H1 (cell line): ENCODE measurements around the gene HMG20A. TPM values are rescaled to one million over a fixed set of nuclear protein-coding genes. Genes with fewer than 3 reads are reported as not detected.

Experiments
- CTCF ChIA-PET: fragments of 300-600 bp; sonication (Branson Sonifier 250); formaldehyde crosslinking; loops from one replicate; lab custom pipeline; 2021; ENCODE audit not compliant: partially characterized antibody; lab: Charles Lee
- POLR2A ChIA-PET: fragments of 300-600 bp; sonication (Branson Sonifier 250); formaldehyde crosslinking; loops from one replicate; lab custom pipeline; 2021; ENCODE audit warnings: inconsistent platforms; ENCODE audit not compliant: partially characterized antibody; lab: Charles Lee
- DNase-seq, 2 experiments: peaks; one replicate each; pipeline versions ENCODE4 v3.0.0 to v3.0.0-alpha.2; 2010 to 2022; ENCODE audit warnings: low spot score in 2 of 2, low read depth in 1 of 2, mixed read lengths in 1 of 2
- FAIRE-seq: peaks from 2 replicates; lab custom pipeline; 2011; peaks lifted over from hg19 to GRCh38; lab: Jason Lieb, UNC
- H2AFZ ChIP-seq: 2 replicates; pipeline ENCODE4 v1.8.1; 2012; ENCODE audit warnings: low read length, inconsistent platforms
- H2AK5ac ChIP-seq: 2 replicates; pipeline ENCODE4 v1.6.1; 2013; ENCODE audit warnings: low read depth, low read length
- H2BK120ac ChIP-seq: replicated peaks from 2 replicates; pipeline ENCODE3; 2013; ENCODE audit warnings: low read depth, low read length, inconsistent platforms
- H2BK12ac ChIP-seq: 2 replicates; pipeline ENCODE4 v1.6.1; 2013; ENCODE audit warnings: low read depth, low read length
- H2BK15ac ChIP-seq: 2 replicates; pipeline ENCODE4 v1.6.1; 2013; ENCODE audit warnings: low read length
- H2BK20ac ChIP-seq: 2 replicates; pipeline ENCODE4 v1.6.1; 2013; ENCODE audit warnings: low read length
- H2BK5ac ChIP-seq: 2 replicates; pipeline ENCODE4 v1.6.1; 2013; ENCODE audit warnings: low read depth, low read length
- H3K14ac ChIP-seq: 2 replicates; pipeline ENCODE4 v1.6.1; 2013; ENCODE audit warnings: inconsistent platforms; ENCODE audit not compliant: insufficient read length
- H3K18ac ChIP-seq: 2 replicates; pipeline ENCODE4 v1.6.1; 2013; ENCODE audit warnings: low read length; ENCODE audit errors: extremely low read depth
- H3K23ac ChIP-seq: 2 replicates; pipeline ENCODE4 v1.6.1; 2013; ENCODE audit warnings: inconsistent platforms; ENCODE audit not compliant: insufficient read length
- H3K23me2 ChIP-seq: 2 replicates; pipeline ENCODE4 v1.6.1; 2013; ENCODE audit warnings: low read depth, low read length
- H3K27ac ChIP-seq: 2 replicates; pipeline ENCODE4 v1.6.1; 2011; ENCODE audit warnings: low read depth, low read length, inconsistent platforms
- H3K27me3 ChIP-seq, 4 experiments: replicated peaks in 1 of 4; 1 replicate in 1 of 4; 2 replicates in 3 of 4; pipeline versions ENCODE4 v1.6.1 to v1.8.1; 2011 to 2013; ENCODE audit warnings: low read length in 3 of 4, mild to moderate bottlenecking in 3 of 4, inconsistent platforms in 2 of 4, mixed read lengths in 2 of 4, moderate library complexity in 1 of 4; ENCODE audit not compliant: control insufficient read depth in 3 of 4, insufficient read depth in 3 of 4; ENCODE audit errors: extremely low read depth in 1 of 4
- H3K36me3 ChIP-seq, 4 experiments: 2 replicates each; pipeline versions ENCODE4 v1.6.1 to v1.8.1; 2011 to 2013; ENCODE audit warnings: mild to moderate bottlenecking in 4 of 4, low read length in 3 of 4, moderate library complexity in 2 of 4, control low read depth in 1 of 4, inconsistent platforms in 1 of 4; ENCODE audit not compliant: insufficient read depth in 4 of 4, control insufficient read depth in 2 of 4
- H3K4ac ChIP-seq: replicated peaks from 2 replicates; pipeline ENCODE3; 2013; ENCODE audit warnings: low read length, low read depth, mixed read lengths, inconsistent platforms; ENCODE audit not compliant: insufficient read length
- H3K4me1 ChIP-seq, 4 experiments: replicated peaks in 1 of 4; 1 replicate in 1 of 4; 2 replicates in 3 of 4; pipeline versions ENCODE4 v1.6.1 to v1.8.1; 2011 to 2013; ENCODE audit warnings: low read length in 3 of 4, inconsistent platforms in 2 of 4, mixed read lengths in 1 of 4; ENCODE audit not compliant: insufficient read depth in 4 of 4, control insufficient read depth in 3 of 4
- H3K4me2 ChIP-seq, 2 experiments: 2 replicates each; pipeline versions ENCODE4 v1.6.1 to v1.8.1; 2011 to 2013; ENCODE audit warnings: low read depth in 2 of 2, low read length in 2 of 2, control low read depth in 1 of 2, inconsistent platforms in 1 of 2, mild to moderate bottlenecking in 1 of 2; ENCODE audit not compliant: insufficient read depth in 1 of 2
- H3K4me3 ChIP-seq, 4 experiments: fragments of 200-600, 300-600 bp in 1 of 4; sonication (generic), shearing (Covaris generic), sonication (Bioruptor Twin) in 1 of 4; 2 replicates each; pipeline versions ENCODE4 v1.5.1 to v1.8.1; 2011 to 2016; ENCODE audit warnings: low read length in 4 of 4, low read depth in 3 of 4, control low read depth in 2 of 4, inconsistent platforms in 2 of 4, mild to moderate bottlenecking in 2 of 4, mixed read lengths in 1 of 4, moderate library complexity in 1 of 4; ENCODE audit not compliant: insufficient read depth in 2 of 4; ENCODE audit errors: extremely low read depth in 1 of 4
- H3K56ac ChIP-seq: replicated peaks from 2 replicates; pipeline ENCODE3; 2013; ENCODE audit warnings: low read depth, mild to moderate bottlenecking, mixed read lengths, low read length, inconsistent platforms; ENCODE audit not compliant: insufficient read length
- H3K79me1 ChIP-seq: 2 replicates; pipeline ENCODE4 v1.6.1; 2013; ENCODE audit warnings: low read depth, low read length, control low read depth
- H3K79me2 ChIP-seq, 2 experiments: 2 replicates each; pipeline versions ENCODE4 v1.6.1 to v1.8.1; 2012 to 2013; ENCODE audit warnings: low read length in 2 of 2, mild to moderate bottlenecking in 2 of 2, inconsistent platforms in 1 of 2; ENCODE audit not compliant: insufficient read depth in 2 of 2, control insufficient read depth in 1 of 2
- H3K9ac ChIP-seq, 4 experiments: replicated peaks in 1 of 4; 1 replicate in 1 of 4; 2 replicates in 3 of 4; pipeline versions ENCODE4 v1.6.1 to v1.8.1; 2011 to 2013; ENCODE audit warnings: low read depth in 3 of 4, low read length in 3 of 4, control low read depth in 2 of 4, mild to moderate bottlenecking in 2 of 4, moderate library complexity in 2 of 4, inconsistent platforms in 1 of 4; ENCODE audit errors: extremely low read depth in 1 of 4
- H3K9me3 ChIP-seq, 2 experiments: 2 replicates each; pipeline versions ENCODE4 v1.6.1 to v1.8.1; 2012 to 2013; ENCODE audit warnings: mild to moderate bottlenecking in 2 of 2, moderate library complexity in 2 of 2, control low read depth in 1 of 2, inconsistent platforms in 1 of 2, low read depth in 1 of 2, low read length in 1 of 2, mixed read lengths in 1 of 2; ENCODE audit not compliant: insufficient read depth in 2 of 2
- H4K20me1 ChIP-seq, 2 experiments: replicated peaks in 1 of 2; 2 replicates each; pipeline versions ENCODE3 to v1.8.1; 2011 to 2013; ENCODE audit warnings: inconsistent platforms in 2 of 2, low read length in 2 of 2, mild to moderate bottlenecking in 1 of 2; ENCODE audit not compliant: insufficient read depth in 2 of 2, control insufficient read depth in 1 of 2
- H4K5ac ChIP-seq: 2 replicates; pipeline ENCODE4 v1.6.1; 2013; ENCODE audit warnings: low read length, low read depth, mixed read lengths, inconsistent platforms; ENCODE audit not compliant: insufficient read length
- H4K8ac ChIP-seq: 2 replicates; pipeline ENCODE4 v1.8.0; 2013; ENCODE audit warnings: mild to moderate bottlenecking, moderate library complexity, low read length, inconsistent platforms; ENCODE audit not compliant: insufficient read depth; ENCODE audit errors: extremely low read depth
- H4K91ac ChIP-seq: replicated peaks from 2 replicates; pipeline ENCODE3; 2013; ENCODE audit warnings: low read length, mixed read lengths, inconsistent platforms; ENCODE audit not compliant: insufficient read length
- EP300 ChIP-seq, 2 experiments: IDR thresholded peaks; 1 replicate in 1 of 2; 2 replicates in 1 of 2; pipeline ENCODE4 v1.6.1; 2011 to 2012; ENCODE audit warnings: low read depth in 2 of 2, low read length in 2 of 2, mild to moderate bottlenecking in 2 of 2, borderline replicate concordance in 1 of 2, inconsistent platforms in 1 of 2, moderate library complexity in 1 of 2
- POU5F1 ChIP-seq: IDR thresholded peaks from 2 replicates; pipeline ENCODE4 v1.6.1; 2011; ENCODE audit warnings: low read depth, mild to moderate bottlenecking, low read length, moderate library complexity
- SIRT6 ChIP-seq: IDR thresholded peaks from one replicate; pipeline ENCODE4 v1.7.1; 2012; ENCODE audit warnings: low read length, inconsistent platforms
- SIX5 ChIP-seq: IDR thresholded peaks from 2 replicates; pipeline ENCODE4 v1.6.1; 2011; ENCODE audit warnings: mild to moderate bottlenecking, low read depth, low read length
- SP1 ChIP-seq: IDR thresholded peaks from 2 replicates; pipeline ENCODE4 v1.6.1; 2011; ENCODE audit warnings: low read depth, low read length
- SP4 ChIP-seq: IDR thresholded peaks from 2 replicates; pipeline ENCODE4 v1.6.1; 2012; ENCODE audit warnings: low read length, inconsistent platforms
- TAF7 ChIP-seq: optimal IDR thresholded peaks from 2 replicates; pipeline ENCODE3; 2011; ENCODE audit warnings: low read depth, mild to moderate bottlenecking, inconsistent platforms, low read length, moderate library complexity, borderline replicate concordance
- WGBS, 2 experiments: shearing (Covaris generic) in 1 of 2; methylation state at CpG; one replicate each; pipeline versions ENCODE4 v1.1.6 to v1.1.7; 2013 to 2015; ENCODE audit warnings: low lambda C conversion rate in 2 of 2, mixed read lengths in 2 of 2, inconsistent platforms in 1 of 2, low coverage in 1 of 2, missing lambda C conversion rate in 1 of 2; ENCODE audit not compliant: insufficient replicate concordance in 2 of 2, insufficient coverage in 1 of 2, insufficient read length in 1 of 2; ENCODE audit errors: extremely low coverage in 1 of 2, missing lambda C conversion rate in 1 of 2; 5-methylcytosine and 5-hydroxymethylcytosine counted together
- polyA plus RNA-seq, 7 experiments: library from polyadenylated mRNA; depleted of rRNA in 3 of 7; stranded (reverse) in 5 of 7; unstranded in 2 of 7; fragments of >200 nt in 5 of 7; fragments of 200-250 nt in 2 of 7; gene quantifications; 1 replicate in 5 of 7; 2 replicates in 1 of 7; 4 replicates in 1 of 7; pipeline versions ENCODE4 v1.2.1 to v1.2.3, GENCODE V29; 2011 to 2013; ENCODE audit warnings: missing spikeins in 2 of 7, mixed read lengths in 2 of 7
- total RNA-seq: library from RNA; stranded (reverse); fragmentation: NEBNext Ultra II Directional; extraction: Animal tissue kit (Norgen Biotek cat#: 25700); gene quantifications from 2 replicates; pipeline ENCODE4 v1.2.1, GENCODE V29; 2021
- TF ChIP-seq, protein P1 (sequence below): IDR thresholded peaks from 2 replicates; pipeline ENCODE4 v1.6.1; 2012; ENCODE audit warnings: inconsistent platforms

HMG20A gene
- total and polyA plus RNA-seq, 2 of the 8 experiments (the other 6 are each of a cell fraction or from before 2014, with no cell fraction given): 52.1 to 59.7 TPM

DNA sequence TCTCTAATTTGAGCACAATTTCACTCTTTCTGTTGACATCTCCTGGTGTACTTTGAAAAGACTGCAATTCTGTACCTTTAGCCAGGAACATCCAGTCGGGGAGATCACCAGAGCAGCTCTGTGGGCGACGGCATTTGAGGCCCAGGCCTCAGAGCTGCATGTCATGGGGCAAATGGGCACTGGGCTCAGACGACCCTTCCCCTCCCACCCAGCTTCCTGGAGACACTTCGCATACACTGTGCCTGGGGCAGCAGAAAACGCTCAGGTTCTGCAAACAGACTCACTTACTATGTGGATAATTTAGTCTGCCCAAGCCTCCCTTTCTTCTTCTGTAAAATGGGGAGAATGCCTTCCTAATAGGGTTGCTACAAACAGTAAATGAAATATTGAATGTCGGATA, 96.9 kb downstream of the HMG20A start:
- Histone ChIP-seq H4K8ac (no peak overlapping the region), H3K18ac (no peak overlapping the region), H3K14ac (no peak overlapping the region), H2BK15ac (no peak overlapping the region), H3K36me3 (no peaks in the 10 kb centered on the region), H3K27me3 (no peaks in the 10 kb centered on the region), H3K23me2 (no peaks in the 10 kb centered on the region; the same call in 1 of the 2 replicates), H3K9ac (no peak overlapping the region), H3K56ac (no peak overlapping the region), H2BK12ac (no peak overlapping the region), H2BK120ac (no peak overlapping the region), H2AK5ac (no peak overlapping the region), H3K4me3 (no peak overlapping the region), H3K27ac (no peak overlapping the region), H4K20me1 (no peaks in the 10 kb centered on the region), H3K79me2 (no peaks in the 10 kb centered on the region), H2AFZ (no peak overlapping the region), H3K4me2 (no peak overlapping the region), H3K9me3 (no peaks in the 10 kb centered on the region), H2BK5ac (no peak overlapping the region), H2BK20ac (no peak overlapping the region), H3K23ac (no peak overlapping the region), H4K91ac (no peak overlapping the region), H4K5ac (no peak overlapping the region), H3K4me1 (peaks cover 0 to 9% (median 5%) of the 10 kb centered on the region in 4 experiments; a peak in 5 of 7 replicates), H3K79me1 (no peaks in the 10 kb centered on the region), H3K4ac (no peak overlapping the region)
- 90% methylated on average over 7 of the region's 7 CpGs; no CpG with 5 or more reads in 1 of the 2 experiments for WGBS, 2 experiments
- DNase-seq: no peak
- POLR2A ChIA-PET: no interaction called here
- no peak for FAIRE-seq
- CTCF ChIA-PET: interaction anchor here (0.8 to 6.9 kb wide), 4 partner anchors 10 to 26 kb away, joined by 4 to 29 read pairs (median 9); no protein-coding TSS in a partner anchor
- TF ChIP-seq SIRT6 (no peak), SP4 (no peak), POU5F1 (no peak), EP300 (IDR thresholded peaks at IDR 0.05; ENCODE audit: borderline replicate concordance in 1 of 2, low read depth in 2 of 2, low read length in 2 of 2) (no peak), SIX5 (no peak), SP1 (no peak), TAF7 (no peak)
- TF ChIP-seq, protein P1, sequence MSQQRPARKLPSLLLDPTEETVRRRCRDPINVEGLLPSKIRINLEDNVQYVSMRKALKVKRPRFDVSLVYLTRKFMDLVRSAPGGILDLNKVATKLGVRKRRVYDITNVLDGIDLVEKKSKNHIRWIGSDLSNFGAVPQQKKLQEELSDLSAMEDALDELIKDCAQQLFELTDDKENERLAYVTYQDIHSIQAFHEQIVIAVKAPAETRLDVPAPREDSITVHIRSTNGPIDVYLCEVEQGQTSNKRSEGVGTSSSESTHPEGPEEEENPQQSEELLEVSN: no peak
